Chondrocyte (in vitro differentiated cells): ENCODE results near the gene OFD1. TPM values are rescaled to one million over a fixed set of nuclear protein-coding genes. Genes with fewer than 3 reads are reported as not detected.

ENCODE experiments used
- DNase-seq: peaks from one replicate; pipeline ENCODE4 v3.0.0; 2021; ENCODE audit warnings: mixed read lengths, low spot score
- H3K27ac Mint-ChIP-seq: one replicate; pipeline ENCODE4 v1.8.0; 2021; ENCODE audit warnings: mild to moderate bottlenecking, moderate library complexity, mixed read lengths; ENCODE audit not compliant: unreplicated experiment
- H3K27me3 Mint-ChIP-seq: 2 replicates; pipeline ENCODE4 v1.8.0; 2021; ENCODE audit warnings: low read depth, mixed read lengths
- H3K36me3 Mint-ChIP-seq: 2 replicates; pipeline ENCODE4 v1.8.0; 2021; ENCODE audit warnings: low read depth, mixed read lengths
- H3K4me1 Mint-ChIP-seq: 2 replicates; pipeline ENCODE4 v1.8.0; 2021; ENCODE audit warnings: low read depth, mild to moderate bottlenecking, mixed read lengths
- H3K4me3 Mint-ChIP-seq: one replicate; pipeline ENCODE4 v1.8.0; 2021; ENCODE audit warnings: mild to moderate bottlenecking, moderate library complexity, mixed read lengths; ENCODE audit not compliant: unreplicated experiment
- H3K9me3 Mint-ChIP-seq: 2 replicates; pipeline ENCODE4 v1.8.0; 2021; ENCODE audit warnings: low read depth, mixed read lengths
- total RNA-seq: library from RNA; stranded (reverse); gene quantifications from 3 replicates; pipeline ENCODE4 v1.2.1, GENCODE V29; 2021
- TF ChIP-seq, protein P1 (sequence below): fragments of 200-600 bp; sonication (generic); IDR thresholded peaks from 2 replicates; pipeline ENCODE4 v1.5.0; 2021; ENCODE audit warnings: antibody characterized with exemption, mild to moderate bottlenecking, moderate library complexity

Gene OFD1
- total RNA-seq, 1 donor from 2014 or later: 17.8 TPM

DNA sequence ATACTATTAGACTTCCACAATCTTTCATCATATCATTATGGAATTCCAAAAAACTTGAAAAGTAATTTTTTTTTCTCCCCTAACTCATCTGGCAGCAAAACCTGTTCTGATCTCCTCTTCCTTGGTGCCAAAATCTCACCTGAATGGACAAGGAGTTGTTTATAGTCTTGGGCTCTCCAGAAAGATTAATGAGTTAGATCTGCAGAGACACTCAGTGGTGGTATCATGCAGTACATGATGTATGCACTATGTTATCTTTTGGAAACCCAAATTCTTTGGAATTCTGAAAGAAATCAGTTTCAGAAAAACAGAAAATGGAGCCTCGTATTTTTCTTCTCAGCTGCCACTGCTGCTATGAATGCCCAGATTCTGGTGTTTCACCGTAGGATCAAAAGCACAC lies 70.7 kb downstream of the OFD1 start:
- TF ChIP-seq, protein P1, sequence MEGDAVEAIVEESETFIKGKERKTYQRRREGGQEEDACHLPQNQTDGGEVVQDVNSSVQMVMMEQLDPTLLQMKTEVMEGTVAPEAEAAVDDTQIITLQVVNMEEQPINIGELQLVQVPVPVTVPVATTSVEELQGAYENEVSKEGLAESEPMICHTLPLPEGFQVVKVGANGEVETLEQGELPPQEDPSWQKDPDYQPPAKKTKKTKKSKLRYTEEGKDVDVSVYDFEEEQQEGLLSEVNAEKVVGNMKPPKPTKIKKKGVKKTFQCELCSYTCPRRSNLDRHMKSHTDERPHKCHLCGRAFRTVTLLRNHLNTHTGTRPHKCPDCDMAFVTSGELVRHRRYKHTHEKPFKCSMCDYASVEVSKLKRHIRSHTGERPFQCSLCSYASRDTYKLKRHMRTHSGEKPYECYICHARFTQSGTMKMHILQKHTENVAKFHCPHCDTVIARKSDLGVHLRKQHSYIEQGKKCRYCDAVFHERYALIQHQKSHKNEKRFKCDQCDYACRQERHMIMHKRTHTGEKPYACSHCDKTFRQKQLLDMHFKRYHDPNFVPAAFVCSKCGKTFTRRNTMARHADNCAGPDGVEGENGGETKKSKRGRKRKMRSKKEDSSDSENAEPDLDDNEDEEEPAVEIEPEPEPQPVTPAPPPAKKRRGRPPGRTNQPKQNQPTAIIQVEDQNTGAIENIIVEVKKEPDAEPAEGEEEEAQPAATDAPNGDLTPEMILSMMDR: peak; percentile 32
- H3K9me3 Mint-ChIP-seq: peaks cover 8% of the 10 kb centered on the region
- DNase-seq: no peak
- peaks cover 8% of the 10 kb centered on the region for H3K4me1 Mint-ChIP-seq
- H3K36me3 Mint-ChIP-seq: no peaks in the 10 kb centered on the region
- no peak overlapping the region for H3K27ac Mint-ChIP-seq
- no peak overlapping the region for H3K4me3 Mint-ChIP-seq
- H3K27me3 Mint-ChIP-seq: no peaks in the 10 kb centered on the region

DNA sequence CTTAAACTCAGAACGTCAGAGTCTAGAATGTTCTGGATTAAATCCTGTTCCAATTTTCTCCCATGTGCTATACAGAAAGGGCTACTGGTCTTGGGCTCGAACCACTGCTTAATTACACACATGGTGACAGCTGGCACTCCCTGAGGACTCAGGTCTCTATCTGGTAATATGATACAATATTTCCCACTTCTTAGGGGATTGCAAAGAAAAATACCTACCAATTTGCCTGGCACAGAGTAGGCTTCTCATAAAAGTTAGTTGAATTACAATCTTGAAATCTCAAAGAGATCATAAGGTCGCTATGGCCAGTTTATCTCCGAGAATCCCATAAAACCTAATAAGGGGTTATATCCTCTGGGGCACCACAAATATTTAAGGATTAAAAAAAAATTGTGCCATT lies 73.7 kb downstream of the OFD1 start:
- DNase-seq: no peak
- no peaks in the 10 kb centered on the region for H3K36me3 Mint-ChIP-seq
- TF ChIP-seq, protein P1: no peak
- H3K4me3 Mint-ChIP-seq: no peak overlapping the region
- H3K27ac Mint-ChIP-seq: no peak overlapping the region
- H3K27me3 Mint-ChIP-seq: no peaks in the 10 kb centered on the region
- peaks cover 8% of the 10 kb centered on the region for H3K4me1 Mint-ChIP-seq
- peaks cover 4% of the 10 kb centered on the region for H3K9me3 Mint-ChIP-seq

DNA sequence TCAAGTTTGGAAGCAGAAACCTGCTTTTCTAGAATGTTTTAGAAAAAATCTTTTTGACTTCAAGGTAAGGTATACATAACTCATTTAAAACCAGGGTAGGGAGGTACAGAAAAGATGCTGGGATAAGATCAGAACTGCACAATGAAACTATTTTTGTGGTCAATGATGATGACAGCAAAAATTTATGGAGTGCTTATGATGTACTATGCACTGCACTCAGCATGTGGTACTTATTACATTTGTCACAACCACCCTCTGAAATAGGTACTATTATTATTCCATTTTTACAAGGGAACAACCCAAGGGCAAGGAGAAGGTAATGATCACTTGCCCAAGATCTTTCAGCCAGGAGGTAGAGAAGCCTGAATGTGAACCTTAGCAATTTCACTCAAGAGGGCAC lies 74.3 kb downstream of the OFD1 start:
- TF ChIP-seq, protein P1: no peak
- DNase-seq: no peak
- Mint-ChIP-seq H3K4me3 (no peak overlapping the region), H3K27me3 (no peaks in the 10 kb centered on the region), H3K4me1 (peaks cover 8% of the 10 kb centered on the region), H3K9me3 (peaks cover 4% of the 10 kb centered on the region), H3K27ac (no peak overlapping the region), H3K36me3 (no peaks in the 10 kb centered on the region)

DNA sequence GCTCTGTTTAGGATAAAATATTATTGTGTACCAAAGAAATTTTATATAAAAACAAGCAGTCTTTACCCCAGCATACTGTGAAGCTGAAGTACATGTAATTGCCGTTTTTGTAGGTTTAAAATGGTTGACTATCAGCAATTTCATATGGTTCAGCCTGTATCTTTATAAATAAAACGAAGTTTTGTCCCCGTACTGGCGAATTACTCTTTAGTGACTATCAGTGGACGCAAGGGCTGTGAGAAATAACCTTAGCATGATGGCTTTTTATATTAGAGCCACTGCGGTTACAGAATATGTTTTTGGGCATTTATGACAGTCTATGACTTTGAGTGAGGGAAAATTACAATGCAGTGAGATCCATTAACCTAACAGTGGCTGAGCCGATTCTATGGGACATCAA lies 81.1 kb downstream of the OFD1 start:
- Mint-ChIP-seq H3K4me1 (no peaks in the 10 kb centered on the region), H3K4me3 (no peak overlapping the region), H3K27me3 (peaks cover 2% of the 10 kb centered on the region), H3K9me3 (peaks cover 5% of the 10 kb centered on the region), H3K27ac (no peak overlapping the region), H3K36me3 (no peaks in the 10 kb centered on the region)
- TF ChIP-seq, protein P1: no peak
- DNase-seq: no peak

DNA sequence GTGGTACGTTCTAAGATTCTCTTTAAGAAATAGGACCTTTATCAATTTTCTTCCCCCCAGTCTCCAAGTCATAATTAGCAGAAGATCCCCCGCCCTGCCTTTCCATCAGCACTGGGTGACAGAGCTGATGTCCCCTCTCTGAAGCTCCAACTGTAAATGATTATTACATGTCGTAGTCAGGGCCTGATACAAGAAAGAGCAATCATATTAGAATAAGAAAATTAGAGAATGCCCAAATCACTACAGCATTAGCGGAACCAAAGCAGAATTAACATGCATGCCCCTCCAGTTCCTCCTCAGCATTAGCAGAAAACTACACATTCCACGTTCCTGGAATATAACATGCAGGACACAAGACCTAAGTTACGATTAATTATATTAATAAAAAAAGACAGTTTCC lies 81.6 kb downstream of the OFD1 start:
- DNase-seq: no peak
- H3K36me3 Mint-ChIP-seq: peaks cover 2% of the 10 kb centered on the region
- H3K27ac Mint-ChIP-seq: no peak overlapping the region
- no peak overlapping the region for H3K4me3 Mint-ChIP-seq
- TF ChIP-seq, protein P1: no peak
- H3K27me3 Mint-ChIP-seq: peaks cover 2% of the 10 kb centered on the region
- peaks cover 5% of the 10 kb centered on the region for H3K9me3 Mint-ChIP-seq
- H3K4me1 Mint-ChIP-seq: no peaks in the 10 kb centered on the region
